Fibroblast of pulmonary artery (primary cell): ENCODE results near the gene CENPL.
"Not testable (repeated sequence)": the region's sequence is repeated elsewhere in the genome, so short reads cannot be mapped to it uniquely, and the experiment has no call there.

Experiments used
- DNase-seq: peaks from one replicate; pipeline ENCODE4 v3.0.0-alpha.2; 2010; ENCODE audit warnings: low read depth
- H3K4me3 ChIP-seq: replicated peaks from 2 replicates; pipeline ENCODE4 v1.5.1; 2011; ENCODE audit warnings: low read depth, mild to moderate bottlenecking, control low read depth, low read length, moderate library complexity
- TF ChIP-seq, protein P1 (sequence below): IDR thresholded peaks from 2 replicates; pipeline ENCODE4 v1.5.1; 2011; ENCODE audit warnings: mild to moderate bottlenecking, control low read depth, low read length, inconsistent platforms; ENCODE audit errors: missing control alignments

The CENPL gene

GRCh38 chr1:173853074-173853473, 28.4 kb upstream of the CENPL start:
- peak; percentile 87 for DNase-seq
- no peak overlapping the region for H3K4me3 ChIP-seq
- TF ChIP-seq, protein P1, sequence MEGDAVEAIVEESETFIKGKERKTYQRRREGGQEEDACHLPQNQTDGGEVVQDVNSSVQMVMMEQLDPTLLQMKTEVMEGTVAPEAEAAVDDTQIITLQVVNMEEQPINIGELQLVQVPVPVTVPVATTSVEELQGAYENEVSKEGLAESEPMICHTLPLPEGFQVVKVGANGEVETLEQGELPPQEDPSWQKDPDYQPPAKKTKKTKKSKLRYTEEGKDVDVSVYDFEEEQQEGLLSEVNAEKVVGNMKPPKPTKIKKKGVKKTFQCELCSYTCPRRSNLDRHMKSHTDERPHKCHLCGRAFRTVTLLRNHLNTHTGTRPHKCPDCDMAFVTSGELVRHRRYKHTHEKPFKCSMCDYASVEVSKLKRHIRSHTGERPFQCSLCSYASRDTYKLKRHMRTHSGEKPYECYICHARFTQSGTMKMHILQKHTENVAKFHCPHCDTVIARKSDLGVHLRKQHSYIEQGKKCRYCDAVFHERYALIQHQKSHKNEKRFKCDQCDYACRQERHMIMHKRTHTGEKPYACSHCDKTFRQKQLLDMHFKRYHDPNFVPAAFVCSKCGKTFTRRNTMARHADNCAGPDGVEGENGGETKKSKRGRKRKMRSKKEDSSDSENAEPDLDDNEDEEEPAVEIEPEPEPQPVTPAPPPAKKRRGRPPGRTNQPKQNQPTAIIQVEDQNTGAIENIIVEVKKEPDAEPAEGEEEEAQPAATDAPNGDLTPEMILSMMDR: no peak

- TF ChIP-seq, protein P1: no peak
- no peak overlapping the region for H3K4me3 ChIP-seq
- no peak for DNase-seq
Observed at GRCh38 chr1:173852105-173852504, 27.4 kb upstream of the CENPL start.

DNA sequence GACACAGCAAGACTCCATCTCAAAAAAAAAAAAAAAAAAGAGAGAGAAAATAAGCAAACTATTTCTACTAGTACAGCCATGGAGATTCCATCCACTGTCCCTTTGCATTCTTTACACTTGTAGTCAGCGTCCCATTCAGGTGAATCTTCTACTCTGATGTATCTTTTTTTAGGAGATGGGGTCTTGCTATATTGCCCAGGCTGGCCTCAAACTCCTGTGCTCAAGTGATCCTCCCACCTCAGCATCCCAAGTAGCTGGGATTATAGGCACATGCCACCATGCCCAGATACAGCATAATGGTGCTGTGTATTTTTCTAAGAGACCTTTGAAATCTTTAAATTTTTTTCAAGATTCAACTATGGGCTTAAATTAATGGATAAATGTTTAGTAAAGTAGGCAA, 8.1 kb upstream of the CENPL start:
- no peak overlapping the region for H3K4me3 ChIP-seq
- TF ChIP-seq, protein P1: no peak
- DNase-seq: no peak

GRCh38 chr1:173827611-173828010, 2.9 kb upstream of the CENPL start:
- no peak overlapping the region for H3K4me3 ChIP-seq
- TF ChIP-seq, protein P1: no peak
- no peak for DNase-seq

- TF ChIP-seq, protein P1: no peak
- DNase-seq: no peak
- H3K4me3 ChIP-seq: peak overlapping the region; percentile 99
Observed at GRCh38 chr1:173823781-173824314, 835 bp downstream of the CENPL start.

DNA sequence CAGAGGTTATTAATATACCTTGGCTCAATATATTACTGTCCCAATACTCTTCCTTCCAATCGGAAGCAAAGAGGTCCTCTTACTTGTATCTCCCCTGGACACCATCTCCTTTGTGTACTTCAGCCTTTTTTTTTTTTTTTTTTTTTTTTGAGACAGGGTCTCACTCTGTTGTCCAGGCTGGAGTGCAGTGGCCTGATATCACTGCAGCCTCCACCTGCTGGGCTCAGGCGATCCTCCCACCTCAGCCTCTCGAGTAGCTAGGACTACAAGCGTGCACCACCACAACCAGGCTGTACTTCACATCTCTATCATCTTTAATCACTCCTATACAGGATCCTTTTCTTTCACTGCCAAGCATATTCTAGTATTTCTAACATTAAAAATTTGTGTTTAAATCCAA, 3.0 kb downstream of the CENPL start:
- no peak for DNase-seq
- no peak overlapping the region for H3K4me3 ChIP-seq
- TF ChIP-seq, protein P1: no peak

- H3K4me3 ChIP-seq: no peak overlapping the region
- TF ChIP-seq, protein P1: no peak
- no peak for DNase-seq
Observed at GRCh38 chr1:173818459-173818858, 6.2 kb downstream of the CENPL start.

GRCh38 chr1:173813654-173814053, 11.0 kb downstream of the CENPL start:
- DNase-seq, H3K4me3 ChIP-seq: not testable (repeated sequence)
